Adrenal gland (tissue), 5 donors: Measurements from ENCODE around the gene CCDC27.

Experiments
- POLR2A ChIP-seq, 2 donors: fragments of 450-650 bp; IDR thresholded peaks; one replicate each; pipeline ENCODE4 v1.6.1; 2017; ENCODE audit warnings: antibody characterized with exemption in 2 of 2, mild to moderate bottlenecking in 2 of 2, moderate library complexity in 1 of 2
- TF ChIP-seq, protein P1 (sequence below), 6 experiments: fragments of 450-650 bp in 4 of 6; fragments of 200-600 bp in 2 of 6; sonication (generic) in 1 of 6; IDR thresholded peaks; 1 replicate in 5 of 6; 2 replicates in 1 of 6; pipeline versions ENCODE4 v1.5.1 to v1.8.0; 2016 to 2021; ENCODE audit warnings: antibody characterized with exemption in 6 of 6, mild to moderate bottlenecking in 2 of 6, moderate library complexity in 1 of 6
- donor health status: DM: no; HTN: no; CAD: no.

DNA sequence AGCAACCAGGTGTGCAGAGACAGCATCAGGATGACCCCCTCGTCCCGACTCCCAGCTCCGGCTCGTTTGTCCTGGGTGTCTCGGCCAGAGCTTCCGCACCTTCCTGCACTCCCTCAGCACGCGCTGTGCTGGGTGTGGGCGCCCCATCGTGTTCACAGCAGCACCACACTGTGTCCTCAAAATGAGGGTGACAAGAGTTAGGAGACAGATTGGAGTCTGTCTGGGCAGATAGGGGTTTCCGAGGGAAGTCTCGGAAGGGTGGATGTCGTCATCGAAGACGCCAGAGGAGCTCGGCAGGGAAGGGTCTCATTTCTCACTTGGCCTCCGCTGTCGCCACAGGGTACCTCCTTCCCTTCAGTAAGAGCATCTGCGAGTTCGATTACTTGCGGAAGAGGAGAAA lies 4.1 kb downstream of the CCDC27 start:
- TF ChIP-seq, protein P1, sequence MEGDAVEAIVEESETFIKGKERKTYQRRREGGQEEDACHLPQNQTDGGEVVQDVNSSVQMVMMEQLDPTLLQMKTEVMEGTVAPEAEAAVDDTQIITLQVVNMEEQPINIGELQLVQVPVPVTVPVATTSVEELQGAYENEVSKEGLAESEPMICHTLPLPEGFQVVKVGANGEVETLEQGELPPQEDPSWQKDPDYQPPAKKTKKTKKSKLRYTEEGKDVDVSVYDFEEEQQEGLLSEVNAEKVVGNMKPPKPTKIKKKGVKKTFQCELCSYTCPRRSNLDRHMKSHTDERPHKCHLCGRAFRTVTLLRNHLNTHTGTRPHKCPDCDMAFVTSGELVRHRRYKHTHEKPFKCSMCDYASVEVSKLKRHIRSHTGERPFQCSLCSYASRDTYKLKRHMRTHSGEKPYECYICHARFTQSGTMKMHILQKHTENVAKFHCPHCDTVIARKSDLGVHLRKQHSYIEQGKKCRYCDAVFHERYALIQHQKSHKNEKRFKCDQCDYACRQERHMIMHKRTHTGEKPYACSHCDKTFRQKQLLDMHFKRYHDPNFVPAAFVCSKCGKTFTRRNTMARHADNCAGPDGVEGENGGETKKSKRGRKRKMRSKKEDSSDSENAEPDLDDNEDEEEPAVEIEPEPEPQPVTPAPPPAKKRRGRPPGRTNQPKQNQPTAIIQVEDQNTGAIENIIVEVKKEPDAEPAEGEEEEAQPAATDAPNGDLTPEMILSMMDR (IDR thresholded peaks at IDR 0.05), result no peak
- TF ChIP-seq POLR2A (IDR thresholded peaks at IDR 0.05), result no peak
